Activated CD8-positive, alpha-beta T cell treated with anti-CD3 and anti-CD28 coated beads, Interleukin-2, amount 10 ng/mL, durations not matched to agents 7 days and 5 days (primary cell): ENCODE results near the gene GALNT7. TPM values are rescaled to one million over a fixed set of nuclear protein-coding genes. Genes with fewer than 3 reads are reported as not detected.

Experiments used
- ATAC-seq: fragments of 150-1000 bp; cut with Tn5 transposase; one replicate; pipeline ENCODE4 v1.10.0; 2021; ENCODE audit warnings: moderate library complexity
- CTCF ChIA-PET: fragments of 350-600 bp; sonication (Branson Sonifier 250); formaldehyde crosslinking; loops from one replicate; lab custom pipeline; 2021; ENCODE audit warnings: antibody characterized with exemption; lab: Charles Lee
- POLR2A ChIA-PET: fragments of 350-600 bp; sonication (Branson Sonifier 250); formaldehyde crosslinking; loops from one replicate; lab custom pipeline; 2021; ENCODE audit warnings: antibody characterized with exemption; lab: Charles Lee
- DNase-seq: peaks from one replicate; pipeline ENCODE4 v3.0.0-alpha.2; 2020
- H3K27ac Mint-ChIP-seq: one replicate; pipeline ENCODE4 v1.8.0; 2021; ENCODE audit warnings: mild to moderate bottlenecking, mixed read lengths
- H3K27me3 Mint-ChIP-seq: one replicate; pipeline ENCODE4 v1.8.0; 2021; ENCODE audit warnings: low read depth, mixed read lengths
- H3K36me3 Mint-ChIP-seq: one replicate; pipeline ENCODE4 v1.8.0; 2021; ENCODE audit warnings: low read depth, mixed read lengths
- H3K4me1 Mint-ChIP-seq: one replicate; pipeline ENCODE4 v1.8.0; 2021; ENCODE audit warnings: low read depth, mixed read lengths
- H3K4me3 Mint-ChIP-seq: one replicate; pipeline ENCODE4 v1.8.0; 2021; ENCODE audit warnings: mild to moderate bottlenecking, mixed read lengths
- H3K9me3 Mint-ChIP-seq: one replicate; pipeline ENCODE4 v1.8.0; 2022; ENCODE audit warnings: mixed read lengths; ENCODE audit not compliant: insufficient read depth
- total RNA-seq, 2 experiments: library from RNA; stranded (reverse); gene quantifications; one replicate each; pipeline ENCODE4 v1.2.3, GENCODE V29; 2021

GALNT7 gene
- total RNA-seq, 2 experiments from 2014 or later: 16.2 to 16.7 TPM

DNA sequence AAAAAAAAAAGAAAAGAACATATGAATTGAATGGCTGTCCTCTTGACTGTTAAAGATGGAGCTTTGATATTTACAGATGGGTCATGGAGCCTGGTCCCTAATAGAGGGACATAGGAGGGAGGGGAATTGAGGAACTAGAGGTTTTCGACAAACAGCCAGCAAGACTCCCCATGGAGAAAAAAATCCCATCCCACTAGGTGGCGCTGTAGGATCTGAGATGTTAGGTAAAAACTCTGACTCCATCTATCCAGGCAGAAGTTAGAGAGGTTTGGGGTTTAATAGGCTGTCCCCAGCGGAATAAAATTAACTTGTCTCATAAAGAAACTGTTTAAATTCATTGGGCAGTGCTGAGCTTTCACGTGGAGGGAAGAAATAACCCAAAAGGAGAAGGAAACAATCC lies 119.7 kb downstream of the GALNT7 start:
- Mint-ChIP-seq H3K27ac (peak overlapping the region; percentile 77), H3K4me1 (peaks cover 16% of the 10 kb centered on the region), H3K4me3 (peak overlapping the region; percentile 69), H3K36me3 (peaks cover 12% of the 10 kb centered on the region), H3K9me3 (peaks cover 6% of the 10 kb centered on the region), H3K27me3 (no peaks in the 10 kb centered on the region)
- ChIA-PET CTCF (interaction anchor here (0.8 to 9.0 kb wide), 11 partner anchors 13 to 275 kb away, joined by 3 to 94 read pairs (median 4); no protein-coding TSS in a partner anchor), POLR2A (no interaction called here)
- DNase-seq (peak; percentile 83), ATAC-seq (peak; percentile 62)

DNA sequence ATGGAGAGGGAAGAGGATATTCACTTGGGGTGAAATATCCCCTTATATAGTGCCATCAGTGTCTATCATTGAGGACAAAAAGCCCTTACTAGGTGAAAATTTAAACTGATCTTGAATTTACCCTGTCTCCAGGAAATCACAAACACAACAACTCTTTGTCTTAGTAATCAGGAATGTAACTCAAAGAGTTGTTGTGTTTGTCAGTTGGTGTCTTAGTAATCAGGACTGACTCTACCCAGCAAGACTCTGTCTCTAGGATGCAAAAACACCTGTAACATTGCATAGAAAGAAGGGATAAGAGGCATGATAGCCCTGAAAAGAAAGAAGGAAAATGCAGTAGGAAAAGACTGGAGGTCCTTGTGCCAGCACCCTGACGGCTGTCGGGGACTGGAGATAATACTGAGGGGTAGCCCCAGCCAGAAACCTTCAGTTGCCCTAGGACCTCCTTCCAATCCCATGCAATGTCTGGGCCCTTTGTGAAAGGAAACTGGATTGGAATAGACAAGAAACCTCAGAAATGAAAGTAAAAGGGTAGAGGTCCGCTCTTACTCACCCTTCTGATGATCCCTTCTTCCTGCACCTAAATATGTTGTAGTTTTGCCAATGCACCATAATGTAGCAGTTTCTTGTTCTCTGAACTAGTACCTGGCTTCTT lies 120.2 kb downstream of the GALNT7 start:
- Mint-ChIP-seq H3K27me3 (no peaks in the 10 kb centered on the region), H3K27ac (peak overlapping the region; percentile 55), H3K36me3 (peaks cover 12% of the 10 kb centered on the region), H3K4me3 (peak overlapping the region; percentile 69), H3K9me3 (peaks cover 6% of the 10 kb centered on the region), H3K4me1 (peaks cover 16% of the 10 kb centered on the region)
- ChIA-PET POLR2A (no interaction called here), CTCF (interaction anchor here (1.0 to 9.0 kb wide), 14 partner anchors 13 to 276 kb away, joined by 3 to 94 read pairs (median 4); no protein-coding TSS in a partner anchor)
- DNase-seq: no peak
- peak; percentile 72 for ATAC-seq

DNA sequence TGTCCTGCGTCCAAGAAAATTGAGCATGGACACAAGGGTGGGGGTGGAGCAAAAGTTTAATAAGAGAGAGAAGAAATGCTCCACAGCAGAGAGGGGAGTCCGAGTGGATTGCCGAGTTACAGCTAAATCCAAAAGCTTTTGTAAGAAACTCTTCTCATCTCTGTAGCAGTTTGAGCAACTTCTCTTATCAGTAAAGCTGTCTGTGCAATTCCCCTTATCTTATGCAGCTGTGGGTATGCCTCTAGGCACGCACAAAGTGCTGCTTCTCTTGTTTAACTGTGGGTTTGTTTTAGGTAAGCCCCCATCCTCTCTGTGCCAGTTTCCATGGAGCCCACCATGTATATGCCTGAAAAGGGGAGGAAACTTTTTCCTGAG lies 120.7 kb downstream of the GALNT7 start:
- Mint-ChIP-seq H3K36me3 (peaks cover 12% of the 10 kb centered on the region), H3K9me3 (peaks cover 6% of the 10 kb centered on the region), H3K4me1 (peaks cover 16% of the 10 kb centered on the region), H3K27me3 (no peaks in the 10 kb centered on the region), H3K27ac (peak overlapping the region; percentile 55), H3K4me3 (peak overlapping the region; percentile 69)
- ChIA-PET CTCF (interaction anchor here (1.4 to 9.0 kb wide), 6 partner anchors 12 to 276 kb away, joined by 3 to 94 read pairs (median 5); no protein-coding TSS in a partner anchor), POLR2A (no interaction called here)
- DNase-seq (no peak), ATAC-seq (no peak)

DNA sequence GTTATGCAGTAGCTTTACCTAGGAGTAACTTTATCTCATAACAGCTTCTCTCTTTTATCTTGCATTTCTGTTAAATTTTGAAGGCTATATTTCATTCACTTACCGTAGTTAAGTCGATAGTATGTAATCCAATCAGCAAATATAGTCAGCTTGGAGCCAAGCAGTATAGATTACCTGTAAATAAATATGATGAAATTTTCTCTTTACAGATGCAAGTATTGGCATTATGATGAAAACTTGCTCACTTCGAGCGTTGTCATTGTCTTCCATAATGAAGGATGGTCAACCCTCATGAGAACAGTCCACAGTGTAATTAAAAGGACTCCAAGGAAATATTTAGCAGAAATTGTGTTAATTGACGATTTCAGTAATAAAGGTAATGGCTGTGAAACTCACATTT lies 123.3 kb downstream of the GALNT7 start:
- Mint-ChIP-seq H3K36me3 (peaks cover 7% of the 10 kb centered on the region), H3K4me3 (no peak overlapping the region), H3K27me3 (no peaks in the 10 kb centered on the region), H3K27ac (no peak overlapping the region), H3K4me1 (peaks cover 16% of the 10 kb centered on the region), H3K9me3 (peaks cover 4% of the 10 kb centered on the region)
- ATAC-seq: no peak
- ChIA-PET POLR2A (no interaction called here), CTCF (interaction anchor here (0.9 to 9.0 kb wide), 7 partner anchors 9 to 280 kb away, joined by 3 to 94 read pairs (median 7); no protein-coding TSS in a partner anchor)
- DNase-seq: no peak

DNA sequence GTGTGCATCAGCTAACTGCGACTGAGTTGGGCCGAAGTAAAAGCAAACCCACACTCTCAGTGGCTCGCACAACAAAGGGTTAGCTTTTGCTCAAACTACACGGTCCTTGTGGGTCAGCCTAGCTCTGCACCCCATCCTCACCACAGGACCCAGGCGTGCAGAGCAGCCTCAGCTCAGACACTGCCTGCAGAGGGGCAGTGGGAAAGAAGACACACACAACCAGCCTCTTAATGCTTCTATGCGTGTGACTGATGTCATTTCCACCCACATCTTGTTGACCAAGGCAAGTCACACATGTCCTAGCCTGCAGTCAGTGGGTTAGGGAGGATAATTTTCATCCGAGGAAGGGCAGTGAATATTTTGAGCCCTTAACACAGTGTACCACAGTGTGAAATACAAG lies 125.1 kb downstream of the GALNT7 start:
- Mint-ChIP-seq H3K27me3 (no peaks in the 10 kb centered on the region), H3K27ac (no peak overlapping the region), H3K36me3 (no peaks in the 10 kb centered on the region), H3K9me3 (no peaks in the 10 kb centered on the region), H3K4me3 (no peak overlapping the region), H3K4me1 (peaks cover 11% of the 10 kb centered on the region)
- ChIA-PET CTCF (interaction anchor here (0.7 to 9.0 kb wide), 3 partner anchors 8 to 36 kb away, joined by 3 to 94 read pairs (median 3); no protein-coding TSS in a partner anchor), POLR2A (no interaction called here)
- ATAC-seq: no peak
- DNase-seq: no peak

DNA sequence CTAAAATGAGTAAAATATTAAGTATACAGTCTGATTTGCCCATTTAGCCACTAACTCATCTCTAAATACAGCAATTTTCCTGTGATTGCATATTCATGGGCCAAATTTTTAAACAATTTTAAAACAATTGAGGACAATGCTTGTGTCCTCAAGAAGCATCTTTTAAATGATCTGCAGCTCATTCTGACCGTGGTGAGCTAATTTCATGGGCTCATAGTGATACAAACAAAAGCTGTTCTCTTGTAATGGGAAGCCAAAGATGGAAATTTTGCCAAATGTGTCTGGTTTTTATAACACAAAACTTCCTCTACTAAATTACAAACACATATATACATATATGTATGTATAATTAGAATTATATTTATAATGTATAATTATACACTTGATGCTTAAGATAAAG lies 125.8 kb downstream of the GALNT7 start:
- no peak overlapping the region for H3K27ac Mint-ChIP-seq
- H3K36me3 Mint-ChIP-seq: no peaks in the 10 kb centered on the region
- H3K4me1 Mint-ChIP-seq: peaks cover 3% of the 10 kb centered on the region
- no peak for ATAC-seq
- POLR2A ChIA-PET: no interaction called here
- H3K9me3 Mint-ChIP-seq: no peaks in the 10 kb centered on the region
- no peaks in the 10 kb centered on the region for H3K27me3 Mint-ChIP-seq
- CTCF ChIA-PET: no interaction called here
- DNase-seq: no peak
- no peak overlapping the region for H3K4me3 Mint-ChIP-seq

DNA sequence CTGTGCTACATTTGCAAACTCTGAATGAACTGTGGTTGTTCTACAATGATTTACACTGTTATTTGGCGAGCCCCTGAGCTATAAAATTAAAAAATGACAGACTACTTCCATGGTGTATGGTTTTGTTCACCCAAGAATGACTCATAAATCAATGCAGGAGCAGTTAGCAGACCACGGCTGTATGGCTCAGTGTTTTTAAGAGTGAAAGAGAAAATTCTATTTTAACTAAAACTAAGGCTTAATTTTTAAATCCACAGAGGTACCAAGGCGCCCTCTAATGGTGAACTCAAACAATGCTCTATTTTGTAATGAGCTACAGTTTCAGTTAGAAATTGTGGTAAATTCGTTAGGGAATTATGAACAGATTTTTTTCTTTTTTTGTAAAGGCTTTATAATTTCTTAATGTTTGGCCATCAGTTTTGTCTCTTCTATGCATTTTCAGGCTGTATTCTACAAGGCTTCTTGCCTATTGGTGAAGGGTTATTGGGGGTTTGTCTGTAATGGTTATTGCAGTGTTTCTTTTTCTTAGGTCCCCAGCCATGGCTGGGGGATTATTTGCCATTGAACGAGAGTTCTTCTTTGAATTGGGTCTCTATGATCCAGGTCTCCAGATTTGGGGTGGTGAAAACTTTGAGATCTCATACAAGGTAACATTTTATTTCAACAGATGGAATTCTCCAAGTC lies 133.0 kb downstream of the GALNT7 start:
- peak; percentile 46 for DNase-seq
- H3K9me3 Mint-ChIP-seq: no peaks in the 10 kb centered on the region
- no peaks in the 10 kb centered on the region for H3K4me1 Mint-ChIP-seq
- ATAC-seq: peak; percentile 47
- ChIA-PET CTCF (interaction anchor here (0.6 to 4.1 kb wide), 61 partner anchors 8 to 361 kb away, joined by 3 to 94 read pairs (median 6); partner anchors contain the start of genes HMGB2 and SAP30), POLR2A (interaction anchor here (0.6 to 1.8 kb wide), 4 partner anchors 9 to 291 kb away, joined by 3 to 5 read pairs (median 3); partner anchors contain the start of gene HMGB2)
- H3K27ac Mint-ChIP-seq: no peak overlapping the region
- H3K4me3 Mint-ChIP-seq: no peak overlapping the region
- peaks cover 5% of the 10 kb centered on the region for H3K36me3 Mint-ChIP-seq
- no peaks in the 10 kb centered on the region for H3K27me3 Mint-ChIP-seq

DNA sequence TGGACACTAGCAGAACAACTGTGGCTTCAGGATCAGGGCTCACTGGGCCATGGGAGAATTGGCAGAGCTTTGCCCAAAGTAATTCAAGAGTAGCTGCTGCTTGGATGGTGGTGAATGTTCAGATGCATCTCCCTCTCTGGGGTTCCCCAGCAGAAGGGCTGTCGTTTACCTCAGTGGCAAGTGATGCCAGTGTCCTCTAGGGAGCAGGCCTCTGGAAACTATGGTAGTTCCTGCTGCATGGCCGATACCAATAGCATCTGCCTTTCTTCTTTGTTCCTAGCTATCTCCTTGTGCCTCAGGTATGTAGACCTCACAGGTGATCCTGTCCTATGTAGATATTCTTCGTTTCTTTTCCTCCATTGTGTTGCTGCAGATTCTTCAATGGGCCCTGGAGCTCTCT lies 139.2 kb downstream of the GALNT7 start:
- H3K4me1 Mint-ChIP-seq: no peaks in the 10 kb centered on the region
- CTCF ChIA-PET: interaction anchor here (1.1 to 1.3 kb wide), 2 partner anchors 112 to 294 kb away, joined by 3 to 6 read pairs; no protein-coding TSS in a partner anchor
- no peak overlapping the region for H3K27ac Mint-ChIP-seq
- POLR2A ChIA-PET: interaction anchor here (1.9 kb wide), 1 partner anchor 27 kb away, joined by 6 read pairs; the partner anchor contains the start of gene HMGB2
- no peak overlapping the region for H3K4me3 Mint-ChIP-seq
- H3K9me3 Mint-ChIP-seq: no peaks in the 10 kb centered on the region
- ATAC-seq (no peak), DNase-seq (no peak)
- peaks cover 18% of the 10 kb centered on the region for H3K36me3 Mint-ChIP-seq
- no peaks in the 10 kb centered on the region for H3K27me3 Mint-ChIP-seq

DNA sequence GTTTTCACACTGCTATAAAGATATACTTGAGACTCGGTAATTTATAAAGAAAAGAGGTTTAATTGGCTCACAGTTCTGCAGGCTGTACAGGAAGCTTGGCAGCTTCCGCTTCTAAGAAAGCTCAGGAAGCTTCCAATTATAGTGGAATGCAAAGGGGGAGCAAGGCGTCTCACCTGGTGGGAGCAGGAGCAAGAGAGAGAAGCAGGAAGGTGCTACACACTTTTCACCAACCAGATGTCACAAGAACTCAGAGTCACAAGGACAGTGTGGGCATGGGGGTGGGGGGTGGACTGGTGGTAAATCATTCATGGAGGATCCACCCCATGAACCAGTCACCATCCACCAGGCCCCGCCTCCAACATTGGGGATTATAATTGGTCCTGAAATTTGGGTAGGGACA lies 142.8 kb downstream of the GALNT7 start:
- CTCF ChIA-PET: interaction anchor here (4.0 kb wide), 1 partner anchor 10 kb away, joined by 30 read pairs; no protein-coding TSS in a partner anchor
- Mint-ChIP-seq H3K9me3 (no peaks in the 10 kb centered on the region), H3K4me1 (no peaks in the 10 kb centered on the region)

DNA sequence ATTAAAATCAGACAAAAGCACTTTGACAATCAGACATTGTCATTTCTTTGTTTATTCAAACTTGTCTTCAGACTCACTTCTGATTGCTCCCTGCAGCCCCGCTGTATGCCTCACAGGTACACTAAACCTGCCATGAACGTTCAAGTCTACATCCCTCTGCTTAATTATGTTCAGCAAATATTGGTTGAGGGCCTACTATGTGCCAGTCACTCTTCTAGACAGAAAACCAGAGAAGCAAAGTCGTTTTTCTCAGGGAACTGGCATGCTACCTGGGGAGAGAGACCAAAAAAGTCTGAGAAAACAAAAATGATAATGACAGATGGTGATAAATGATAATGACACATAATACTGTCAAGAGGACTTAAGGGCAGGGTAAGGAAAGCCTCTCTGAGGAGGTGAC lies 146.1 kb downstream of the GALNT7 start:
- Mint-ChIP-seq H3K27ac (no peak overlapping the region), H3K4me3 (no peak overlapping the region), H3K4me1 (no peaks in the 10 kb centered on the region), H3K36me3 (peaks cover 14% of the 10 kb centered on the region), H3K27me3 (no peaks in the 10 kb centered on the region), H3K9me3 (no peaks in the 10 kb centered on the region)
- ATAC-seq (no peak), DNase-seq (no peak)
- ChIA-PET CTCF (interaction anchor here (4.0 kb wide), 1 partner anchor 13 kb away, joined by 30 read pairs; no protein-coding TSS in a partner anchor), POLR2A (interaction anchor here (0.6 kb wide), 1 partner anchor 966 kb away, joined by 3 read pairs; no protein-coding TSS in a partner anchor)

More for the DNA sequence above, 142.8 kb downstream of the GALNT7 start:
- ATAC-seq: no peak
- no peak for DNase-seq
- H3K4me3 Mint-ChIP-seq: no peak overlapping the region
- no peaks in the 10 kb centered on the region for H3K27me3 Mint-ChIP-seq
- POLR2A ChIA-PET: no interaction called here
- no peak overlapping the region for H3K27ac Mint-ChIP-seq
- peaks cover 14% of the 10 kb centered on the region for H3K36me3 Mint-ChIP-seq

DNA sequence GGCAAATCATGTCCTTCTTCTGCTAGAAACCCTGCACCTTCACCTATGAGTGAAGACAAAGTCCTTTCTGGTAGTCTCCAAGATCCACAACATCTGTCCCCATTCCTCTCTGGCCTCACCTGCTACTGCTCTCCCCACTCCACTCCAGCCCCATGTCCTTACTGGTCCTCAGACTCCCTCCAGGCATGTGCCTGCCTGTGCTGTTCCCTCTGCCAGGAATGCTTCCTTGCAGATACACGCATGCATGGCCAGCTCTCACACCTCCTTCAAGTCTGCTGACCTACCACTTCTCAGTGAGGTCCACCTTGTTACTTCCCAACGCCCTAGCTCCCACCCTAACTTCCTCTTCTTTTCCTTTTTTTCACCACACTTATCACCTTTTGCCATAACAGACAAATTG lies 147.4 kb downstream of the GALNT7 start:
- H3K4me3 Mint-ChIP-seq: no peak overlapping the region
- peaks cover 13% of the 10 kb centered on the region for H3K36me3 Mint-ChIP-seq
- no peaks in the 10 kb centered on the region for H3K4me1 Mint-ChIP-seq
- CTCF ChIA-PET: interaction anchor here (2.2 to 6.1 kb wide), 2 partner anchors 14 to 303 kb away, joined by 7 to 28 read pairs; no protein-coding TSS in a partner anchor
- DNase-seq: no peak
- H3K27ac Mint-ChIP-seq: no peak overlapping the region
- H3K27me3 Mint-ChIP-seq: no peaks in the 10 kb centered on the region
- no peak for ATAC-seq
- H3K9me3 Mint-ChIP-seq: no peaks in the 10 kb centered on the region
- POLR2A ChIA-PET: interaction anchor here (0.6 kb wide), 1 partner anchor 9 kb away, joined by 3 read pairs; no protein-coding TSS in a partner anchor
